ENCODE measurements around the gene PON3. TPM values are rescaled to one million over a fixed set of nuclear protein-coding genes. Genes with fewer than 3 reads are reported as not detected.

Gene PON3
- total and polyA plus RNA-seq, 2 of the 4 experiments (the other 2 are of a cell fraction) = not detected

- H2AFZ ChIP-seq (replicated peaks; ENCODE audit: low read length, poor library complexity) = no peak overlapping the region
- no peaks in the 10 kb centered on the region for H3K9me1 ChIP-seq (ENCODE audit: insufficient read depth, low read length)
- no peaks in the 10 kb centered on the region for H3K36me3 ChIP-seq (ENCODE audit: control insufficient read depth, insufficient read depth, low read length)
- no peak overlapping the region for H2BK5ac ChIP-seq (ENCODE audit: low read depth, low read length, poor library complexity, severe bottlenecking)
- H2BK120ac ChIP-seq (ENCODE audit: low read depth, low read length) = no peak overlapping the region
- no peaks in the 10 kb centered on the region for H3K4me1 ChIP-seq (ENCODE audit: control insufficient read depth, insufficient read depth, low read length)
- H3K4me2 ChIP-seq (ENCODE audit: low read depth, low read length) = no peak overlapping the region
- no peak overlapping the region for H2BK20ac ChIP-seq (ENCODE audit: low read depth, low read length)
- H3K18ac ChIP-seq (ENCODE audit: low read depth, low read length) = no peak overlapping the region
- H3K14ac ChIP-seq (replicated peaks; ENCODE audit: low read depth, low read length) = no peak overlapping the region
- no peak overlapping the region for H3K9ac ChIP-seq (ENCODE audit: low read depth, low read length)
- no peak overlapping the region for H2AK9ac ChIP-seq (replicated peaks; ENCODE audit: low read depth, low read length, poor library complexity)
- H4K8ac ChIP-seq (ENCODE audit: low read depth in 2 of 2, low read length in 2 of 2) = no peak overlapping the region
- ChIA-PET POLR2A (ENCODE audit: unreplicated experiment) (no interaction called here), CTCF (interaction anchor here (0.6 kb wide), 1 partner anchor 38 kb away, joined by 3 read pairs; no protein-coding TSS in a partner anchor)
- no peaks in the 10 kb centered on the region for H3K9me3 ChIP-seq (ENCODE audit: control insufficient read depth, insufficient read depth, low read length)
- no peaks in the 10 kb centered on the region for H3K27me3 ChIP-seq (ENCODE audit: control insufficient read depth, insufficient read depth, low read length)
- intact Hi-C loops (cut with micrococcal nuclease) (no loop called here), in situ Hi-C loops (cut with MboI; ENCODE audit: low sequenced_read_pairs) (no loop called here), dilution Hi-C loops (cut with HindIII; ENCODE audit: low sequenced_read_pairs, unreplicated experiment) (no loop called here)
- no peak overlapping the region for H2BK15ac ChIP-seq (ENCODE audit: low read depth, low read length)
- no peak for ATAC-seq (ENCODE audit: low read depth)
- no peak overlapping the region for H3K56ac ChIP-seq (ENCODE audit: extremely low read depth, insufficient read depth, low read length)
- H4K5ac ChIP-seq (ENCODE audit: low read depth, low read length) = no peak overlapping the region
- H3K27ac ChIP-seq (ENCODE audit: insufficient read depth, low read length) = no peak overlapping the region
- no peak overlapping the region for H4K91ac ChIP-seq (ENCODE audit: insufficient read depth, low read depth, low read length)
- no peak for TF ChIP-seq POLR2A (IDR thresholded peaks at IDR 0.05; ENCODE audit: low read depth, low read length)
- TF ChIP-seq NFE2L2 (IDR thresholded peaks at IDR 0.05; ENCODE audit: low read depth, low read length) = no peak
- TF ChIP-seq RFX5 (IDR thresholded peaks at IDR 0.05; ENCODE audit: low read depth, low read length) = no peak
- no peak for TF ChIP-seq ELK1 (IDR thresholded peaks at IDR 0.05; ENCODE audit: borderline replicate concordance, low read depth, low read length)
- no peak for TF ChIP-seq MXI1 (IDR thresholded peaks at IDR 0.05; ENCODE audit: borderline replicate concordance, low read depth, low read length)
- no peak for TF ChIP-seq USF2 (IDR thresholded peaks at IDR 0.05; ENCODE audit: low read depth, low read length)
- no peak overlapping the region for H2AK5ac ChIP-seq (ENCODE audit: low read depth, low read length)
- 100% methylated on average over 2 of the region's 7 CpGs; no CpG with 5 or more reads in 1 of the 2 experiments for WGBS, 2 experiments (ENCODE audit: extremely low coverage in 2 of 2, insufficient read length in 1 of 2)
- H4K20me1 ChIP-seq (ENCODE audit: insufficient read depth, low read length) = no peaks in the 10 kb centered on the region
- no peak for DNase-seq
- BruUV-seq (replicated peaks) = no TSS peak
- H3K4me3 ChIP-seq (ENCODE audit: insufficient read depth, low read depth, low read length) = no peak overlapping the region
- H3K4ac ChIP-seq (ENCODE audit: low read depth, low read length) = no peak overlapping the region
- H3K79me1 ChIP-seq (ENCODE audit: low read depth in 1 of 2, low read length in 2 of 2) = no peaks in the 10 kb centered on the region
- no peak overlapping the region for H3K23ac ChIP-seq (ENCODE audit: low read depth, low read length)
Measured at GRCh38 chr7:95441042-95441823, 45.1 kb upstream of the PON3 start.

Measured in IMR-90 (cell line).